ENCODE results near the gene APBB1IP. TPM values are rescaled to one million over a fixed set of nuclear protein-coding genes. Genes with fewer than 3 reads are reported as not detected.

The APBB1IP gene
- total RNA-seq, 1 experiment from 2014 or later: not detected

DNA sequence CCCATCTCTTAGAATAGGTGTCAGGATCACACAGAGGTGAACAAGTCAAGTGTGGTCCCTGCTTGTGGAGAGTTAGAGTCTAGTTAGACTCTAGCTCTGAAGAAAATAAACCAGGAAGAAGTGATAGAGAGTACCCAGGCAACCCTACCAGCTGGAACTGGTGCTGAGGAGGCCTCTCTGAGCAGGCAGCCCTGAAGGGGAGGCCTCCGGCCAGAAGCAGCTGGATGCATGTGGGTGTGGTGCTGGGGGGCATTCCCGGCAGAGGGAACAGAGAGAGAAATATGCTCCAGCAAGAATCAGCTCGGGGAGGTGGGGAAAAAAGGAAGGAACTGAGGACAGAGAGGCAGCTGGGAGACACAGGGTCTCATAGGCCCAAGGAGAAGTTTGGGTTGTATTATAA is 68.6 kb downstream of the APBB1IP start:
- intact Hi-C loops (cut with micrococcal nuclease): no loop called here
- Histone ChIP-seq H3K27me3 (ENCODE audit: low read length) (peaks cover 34% of the 10 kb centered on the region), H3F3A (ENCODE audit: low read length, unreplicated experiment) (no peaks in the 10 kb centered on the region), H3K9ac (ENCODE audit: low read length) (no peak overlapping the region), H2AFZ (ENCODE audit: low read length) (no peak overlapping the region), H3K36me3 (ENCODE audit: low read depth, low read length) (no peaks in the 10 kb centered on the region), H3K4me1 (ENCODE audit: insufficient read depth, low read length) (no peaks in the 10 kb centered on the region), H3K4me2 (ENCODE audit: low read length) (no peak overlapping the region), H3K79me2 (ENCODE audit: low read length) (no peaks in the 10 kb centered on the region), H3K27ac (ENCODE audit: low read length) (no peak overlapping the region), H3K4me3 (ENCODE audit: low read length) (no peak overlapping the region), H3K9me2 (replicated peaks; ENCODE audit: low read length) (no peaks in the 10 kb centered on the region), H3K9me3 (ENCODE audit: low read length) (no peaks in the 10 kb centered on the region), H4K20me1 (ENCODE audit: low read length) (no peaks in the 10 kb centered on the region)
- no TSS peak for BruUV-seq (replicated peaks)
- no peak for ATAC-seq
- DNase-seq: no peak
- POLR2A ChIA-PET (ENCODE audit: unreplicated experiment): no interaction called here
- TF ChIP-seq EZH2 (IDR thresholded peaks at IDR 0.05; ENCODE audit: low read length, unreplicated experiment) (no peak), EZH2phosphoT487 (IDR thresholded peaks at IDR 0.05; ENCODE audit: borderline replicate concordance, low read length) (no peak)
- TF ChIP-seq, protein P1, sequence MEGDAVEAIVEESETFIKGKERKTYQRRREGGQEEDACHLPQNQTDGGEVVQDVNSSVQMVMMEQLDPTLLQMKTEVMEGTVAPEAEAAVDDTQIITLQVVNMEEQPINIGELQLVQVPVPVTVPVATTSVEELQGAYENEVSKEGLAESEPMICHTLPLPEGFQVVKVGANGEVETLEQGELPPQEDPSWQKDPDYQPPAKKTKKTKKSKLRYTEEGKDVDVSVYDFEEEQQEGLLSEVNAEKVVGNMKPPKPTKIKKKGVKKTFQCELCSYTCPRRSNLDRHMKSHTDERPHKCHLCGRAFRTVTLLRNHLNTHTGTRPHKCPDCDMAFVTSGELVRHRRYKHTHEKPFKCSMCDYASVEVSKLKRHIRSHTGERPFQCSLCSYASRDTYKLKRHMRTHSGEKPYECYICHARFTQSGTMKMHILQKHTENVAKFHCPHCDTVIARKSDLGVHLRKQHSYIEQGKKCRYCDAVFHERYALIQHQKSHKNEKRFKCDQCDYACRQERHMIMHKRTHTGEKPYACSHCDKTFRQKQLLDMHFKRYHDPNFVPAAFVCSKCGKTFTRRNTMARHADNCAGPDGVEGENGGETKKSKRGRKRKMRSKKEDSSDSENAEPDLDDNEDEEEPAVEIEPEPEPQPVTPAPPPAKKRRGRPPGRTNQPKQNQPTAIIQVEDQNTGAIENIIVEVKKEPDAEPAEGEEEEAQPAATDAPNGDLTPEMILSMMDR (conservative IDR thresholded peaks at IDR 0.05; ENCODE audit: low read depth, low read length): no peak
- CTCF ChIA-PET: no interaction called here

DNA sequence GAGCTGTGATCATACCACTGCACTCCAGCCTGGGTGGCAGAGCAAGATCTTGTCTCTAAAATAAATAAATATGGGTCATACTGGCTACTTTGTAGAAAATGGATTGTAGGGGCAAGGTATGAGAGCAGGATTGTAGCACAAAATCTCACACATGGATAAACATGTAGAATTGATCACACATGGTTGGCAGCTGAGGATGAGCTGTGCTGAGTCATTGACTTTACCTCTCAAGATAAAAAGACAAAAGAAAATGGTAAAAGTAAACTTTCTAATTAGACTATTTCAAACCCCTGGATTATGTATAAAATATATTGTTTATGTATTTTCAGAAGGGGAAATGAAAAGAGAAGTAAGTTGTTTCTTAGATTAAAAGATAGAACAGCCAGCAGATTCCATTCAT is 69.3 kb downstream of the APBB1IP start:
- no peaks in the 10 kb centered on the region for H4K20me1 ChIP-seq (ENCODE audit: low read length)
- no peak for DNase-seq
- H3K27me3 ChIP-seq (ENCODE audit: low read length): peaks cover 35% of the 10 kb centered on the region
- H3K27ac ChIP-seq (ENCODE audit: low read length): no peak overlapping the region
- no peaks in the 10 kb centered on the region for H3K9me2 ChIP-seq (replicated peaks; ENCODE audit: low read length)
- H3K9me3 ChIP-seq (ENCODE audit: low read length): no peaks in the 10 kb centered on the region
- no peak overlapping the region for H3K4me3 ChIP-seq (ENCODE audit: low read length)
- H3K9ac ChIP-seq (ENCODE audit: low read length): no peak overlapping the region
- intact Hi-C loops (cut with micrococcal nuclease): no loop called here
- ChIA-PET POLR2A (ENCODE audit: unreplicated experiment) (no interaction called here), CTCF (no interaction called here)
- no peaks in the 10 kb centered on the region for H3K79me2 ChIP-seq (ENCODE audit: low read length)
- H2AFZ ChIP-seq (ENCODE audit: low read length): no peak overlapping the region
- no peaks in the 10 kb centered on the region for H3K36me3 ChIP-seq (ENCODE audit: low read depth, low read length)
- no peak overlapping the region for H3K4me2 ChIP-seq (ENCODE audit: low read length)
- H3K4me1 ChIP-seq (ENCODE audit: insufficient read depth, low read length): no peaks in the 10 kb centered on the region
- ATAC-seq: no peak
- TF ChIP-seq, protein P1 (conservative IDR thresholded peaks at IDR 0.05; ENCODE audit: low read depth, low read length): no peak
- TF ChIP-seq EZH2 (IDR thresholded peaks at IDR 0.05; ENCODE audit: low read length, unreplicated experiment) (no peak), EZH2phosphoT487 (IDR thresholded peaks at IDR 0.05; ENCODE audit: borderline replicate concordance, low read length) (no peak)
- H3F3A ChIP-seq (ENCODE audit: low read length, unreplicated experiment): no peaks in the 10 kb centered on the region
- BruUV-seq (replicated peaks): no TSS peak

DNA sequence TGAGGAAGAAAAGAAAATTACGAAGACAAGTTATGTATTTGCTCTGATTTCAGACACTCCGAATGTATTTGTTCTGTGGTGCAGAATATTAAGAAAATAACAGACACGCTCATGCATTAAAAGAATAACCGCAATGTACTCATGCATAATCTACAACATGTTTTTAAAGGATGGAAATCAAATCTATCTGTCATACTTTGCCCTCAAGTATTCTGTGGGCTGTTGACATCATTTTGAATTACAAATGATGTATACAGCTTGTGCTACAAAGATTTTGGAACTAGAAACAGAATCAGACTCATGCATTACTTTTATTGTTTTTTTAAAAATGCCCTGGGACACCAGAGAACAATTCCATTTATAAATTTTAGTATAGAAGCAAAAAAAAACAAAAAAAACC is 69.9 kb downstream of the APBB1IP start:
- ChIA-PET CTCF (no interaction called here), POLR2A (ENCODE audit: unreplicated experiment) (no interaction called here)
- Histone ChIP-seq H3K36me3 (ENCODE audit: low read depth, low read length) (no peaks in the 10 kb centered on the region), H3K9me2 (replicated peaks; ENCODE audit: low read length) (no peaks in the 10 kb centered on the region), H3K4me2 (ENCODE audit: low read length) (no peak overlapping the region), H3K4me3 (ENCODE audit: low read length) (no peak overlapping the region), H3K9me3 (ENCODE audit: low read length) (no peaks in the 10 kb centered on the region), H3F3A (ENCODE audit: low read length, unreplicated experiment) (no peaks in the 10 kb centered on the region), H3K4me1 (ENCODE audit: insufficient read depth, low read length) (no peaks in the 10 kb centered on the region), H3K79me2 (ENCODE audit: low read length) (no peaks in the 10 kb centered on the region), H3K27me3 (ENCODE audit: low read length) (peaks cover 40% of the 10 kb centered on the region), H3K9ac (ENCODE audit: low read length) (no peak overlapping the region), H3K27ac (ENCODE audit: low read length) (no peak overlapping the region), H2AFZ (ENCODE audit: low read length) (no peak overlapping the region), H4K20me1 (ENCODE audit: low read length) (no peaks in the 10 kb centered on the region)
- TF ChIP-seq EZH2 (IDR thresholded peaks at IDR 0.05; ENCODE audit: low read length, unreplicated experiment) (no peak), EZH2phosphoT487 (IDR thresholded peaks at IDR 0.05; ENCODE audit: borderline replicate concordance, low read length) (no peak)
- TF ChIP-seq, protein P1 (conservative IDR thresholded peaks at IDR 0.05; ENCODE audit: low read depth, low read length): no peak
- no TSS peak for BruUV-seq (replicated peaks)
- DNase-seq (no peak), ATAC-seq (no peak)
- intact Hi-C loops (cut with micrococcal nuclease): no loop called here

All from PC-3 (cell line).